ENCODE results near the gene F8. TPM values are rescaled to one million over a fixed set of nuclear protein-coding genes. Genes with fewer than 3 reads are reported as not detected.

F8 gene
- total RNA-seq, 2 donors from 2014 or later: 2.1 to 4.5 TPM

GRCh38 chrX:154804957-154805695, 217.4 kb downstream of the F8 start, which contains the start of gene MPP1:
Gene MPP1, minus strand, starts transcription at chrX:154805485. Its CDS starts 112 bp downstream, at chrX:154805373.
- ATAC-seq: peak; percentile 96
- intact Hi-C loops (cut with DNase I, micrococcal nuclease): no loop called here

GRCh38 chrX:154804261-154804956, 218.1 kb downstream of the F8 start:
- intact Hi-C loops (cut with DNase I, micrococcal nuclease): no loop called here
- ATAC-seq (no peak), DNase-seq (no peak)

More at GRCh38 chrX:154804957-154805695, 217.4 kb downstream of the F8 start, which contains the start of gene MPP1:
- DNase-seq: peak; percentile 72 to 80

GRCh38 chrX:154802947-154803346, 219.6 kb downstream of the F8 start:
- ATAC-seq (no peak), DNase-seq (no peak)
- intact Hi-C loops (cut with DNase I, micrococcal nuclease): no loop called here

- DNase-seq: no peak
- intact Hi-C loops (cut with DNase I, micrococcal nuclease): no loop called here
- peak; percentile 54 for ATAC-seq
These were observed 221.9 kb downstream of the F8 start for GRCh38 chrX:154800478-154801210.

GRCh38 chrX:154799556-154800348, 222.8 kb downstream of the F8 start:
- intact Hi-C loops (cut with DNase I, micrococcal nuclease): no loop called here
- ATAC-seq (peak; percentile 75), DNase-seq (peak; percentile 50 to 52)

- DNase-seq (no peak), ATAC-seq (no peak)
- intact Hi-C loops (cut with DNase I, micrococcal nuclease): no loop called here
These were observed 225.5 kb downstream of the F8 start for GRCh38 chrX:154797006-154797405.

GRCh38 chrX:154795016-154795415, 227.5 kb downstream of the F8 start:
- ATAC-seq (no peak), DNase-seq (no peak)
- intact Hi-C loops (cut with DNase I, micrococcal nuclease): no loop called here

GRCh38 chrX:154793084-154793795, 229.3 kb downstream of the F8 start:
- DNase-seq (no peak), ATAC-seq (no peak)
- intact Hi-C loops (cut with DNase I, micrococcal nuclease): no loop called here

- DNase-seq: no peak
- ATAC-seq: no peak
- intact Hi-C loops (cut with DNase I, micrococcal nuclease): no loop called here
These were observed 230.6 kb downstream of the F8 start for GRCh38 chrX:154791939-154792338.

GRCh38 chrX:154791467-154791866, 231.1 kb downstream of the F8 start:
- ATAC-seq (no peak), DNase-seq (no peak)
- intact Hi-C loops (cut with DNase I, micrococcal nuclease): no loop called here

Small RNAs within 50 kb of the gene (microRNA-seq; reads per million reads assigned to microRNA genes)
- 0 reads per million in 2 donors for gene MIR1184-1

Other genes starting within 250 kb of the F8 start
- gene MPP1, start 217.2 kb downstream of the F8 start, total RNA-seq: 10 to 100 TPM; 24.6 to 26.9 TPM
- gene SMIM9, start 188.1 kb downstream of the F8 start, total RNA-seq: not detected
- gene F8A1, start 136.4 kb downstream of the F8 start, total RNA-seq: 10 to 100 TPM; 30.9 to 31.9 TPM
- gene FUNDC2, start 4.1 kb upstream of the F8 start, total RNA-seq: 10 to 100 TPM; 41.1 to 53.9 TPM
- gene CMC4, start 48.4 kb upstream of the F8 start, total RNA-seq: 1 to 10 TPM; 3.5 to 4.0 TPM
- gene MTCP1, start 48.4 kb upstream of the F8 start, total RNA-seq: 10 to 100 TPM; 11.9 to 13.9 TPM
- gene BRCC3, start 48.8 kb upstream of the F8 start, total RNA-seq: 10 to 100 TPM; 37.9 to 42.0 TPM
- gene VBP1, start 193.7 kb upstream of the F8 start, total RNA-seq: 10 to 100 TPM; 33.6 to 33.9 TPM
- gene RAB39B, start 241.8 kb upstream of the F8 start, total RNA-seq: under 1 TPM; 0.09 to 0.56 TPM

Measured in left colon (tissue), 2 donors.